ENCODE measurements around the gene HMGCR.

Gene HMGCR

DNA sequence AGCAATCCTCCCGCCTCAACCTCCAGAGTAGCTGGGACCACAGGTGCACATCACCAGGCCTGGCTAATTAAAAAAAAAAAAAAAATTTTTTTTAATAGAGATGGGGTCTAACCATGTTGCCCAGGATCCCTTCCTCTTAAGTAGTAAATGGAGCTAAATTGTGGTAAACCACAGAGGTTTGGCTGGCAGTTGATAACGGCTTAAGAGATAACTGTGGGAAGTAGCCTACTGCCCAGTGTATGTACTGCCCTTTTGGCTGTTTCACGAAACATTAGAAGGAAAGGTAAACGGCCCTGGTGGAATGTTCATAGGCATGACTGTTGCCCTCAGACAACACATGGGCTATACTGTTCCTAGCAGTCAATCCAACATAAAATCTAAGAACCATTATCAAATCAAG is 44.4 kb downstream of the HMGCR start:
- TF ChIP-seq EZH2 (IDR thresholded peaks at IDR 0.05): no peak
- TF ChIP-seq FOXP2 (optimal IDR thresholded peaks at IDR 0.05; ENCODE audit: control extremely low read depth, extremely low read length, insufficient read depth): no peak
- no peak for TF ChIP-seq POLR2AphosphoS5 (IDR thresholded peaks at IDR 0.05; ENCODE audit: borderline replicate concordance, low read depth, low read length)
- Histone ChIP-seq H3K9ac (ENCODE audit: insufficient read length) (no peak overlapping the region), H3K27ac (no peak overlapping the region), H3K9me3 (ENCODE audit: low read depth, low read length) (no peaks in the 10 kb centered on the region), H3K4me3 (no peak overlapping the region), H3K36me3 (ENCODE audit: insufficient read depth, low read length) (peaks cover 27% of the 10 kb centered on the region)
- DNase-seq (ENCODE audit: low read depth, low spot score): no peak

GRCh38 chr5:75384218-75384617 is 47.2 kb downstream of the HMGCR start:
- TF ChIP-seq FOXP2 (optimal IDR thresholded peaks at IDR 0.05; ENCODE audit: control extremely low read depth, extremely low read length, insufficient read depth): no peak
- TF ChIP-seq POLR2AphosphoS5 (IDR thresholded peaks at IDR 0.05; ENCODE audit: borderline replicate concordance, low read depth, low read length): no peak
- TF ChIP-seq EZH2 (IDR thresholded peaks at IDR 0.05): no peak
- H3K27ac ChIP-seq: no peak overlapping the region
- no peak overlapping the region for H3K9ac ChIP-seq (ENCODE audit: insufficient read length)
- peaks cover 23% of the 10 kb centered on the region for H3K36me3 ChIP-seq (ENCODE audit: insufficient read depth, low read length)
- no peak for DNase-seq (ENCODE audit: low read depth, low spot score)
- H3K4me3 ChIP-seq: no peak overlapping the region
- no peaks in the 10 kb centered on the region for H3K9me3 ChIP-seq (ENCODE audit: low read depth, low read length)

GRCh38 chr5:75387806-75388205 is 50.8 kb downstream of the HMGCR start:
- Histone ChIP-seq H3K4me3 (no peak overlapping the region), H3K9ac (ENCODE audit: insufficient read length) (no peak overlapping the region), H3K36me3 (ENCODE audit: insufficient read depth, low read length) (peaks cover 4% of the 10 kb centered on the region), H3K9me3 (ENCODE audit: low read depth, low read length) (no peaks in the 10 kb centered on the region), H3K27ac (no peak overlapping the region)
- no peak for DNase-seq (ENCODE audit: low read depth, low spot score)
- TF ChIP-seq POLR2AphosphoS5 (IDR thresholded peaks at IDR 0.05; ENCODE audit: borderline replicate concordance, low read depth, low read length) (no peak), FOXP2 (optimal IDR thresholded peaks at IDR 0.05; ENCODE audit: control extremely low read depth, extremely low read length, insufficient read depth) (no peak), EZH2 (IDR thresholded peaks at IDR 0.05) (no peak)

DNA sequence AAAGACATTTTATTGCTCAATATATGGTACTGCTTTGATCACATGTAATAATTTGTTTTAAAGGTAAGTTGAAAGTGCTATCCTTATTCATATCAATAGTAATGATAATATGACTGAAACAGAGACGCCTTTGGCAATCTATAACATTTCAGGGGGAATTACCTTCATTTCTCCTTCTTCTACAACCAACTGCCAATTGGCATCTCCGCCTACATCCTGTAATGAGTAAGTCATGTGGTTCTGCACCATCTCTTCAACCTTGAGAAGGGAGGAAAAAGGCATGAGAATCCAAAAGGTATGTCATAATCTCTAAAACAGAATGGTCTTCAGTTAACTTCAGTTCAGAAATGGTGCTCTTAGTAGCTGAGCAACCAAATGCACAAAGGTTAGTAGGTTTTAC is 52.4 kb downstream of the HMGCR start:
- DNase-seq (ENCODE audit: low read depth, low spot score): no peak
- no peak for TF ChIP-seq FOXP2 (optimal IDR thresholded peaks at IDR 0.05; ENCODE audit: control extremely low read depth, extremely low read length, insufficient read depth)
- TF ChIP-seq EZH2 (IDR thresholded peaks at IDR 0.05): no peak
- TF ChIP-seq POLR2AphosphoS5 (IDR thresholded peaks at IDR 0.05; ENCODE audit: borderline replicate concordance, low read depth, low read length): no peak

GRCh38 chr5:75395277-75395676 is 58.3 kb downstream of the HMGCR start:
- no peaks in the 10 kb centered on the region for H3K36me3 ChIP-seq (ENCODE audit: insufficient read depth, low read length)
- H3K27ac ChIP-seq: no peak overlapping the region
- no peak overlapping the region for H3K4me3 ChIP-seq
- TF ChIP-seq EZH2 (IDR thresholded peaks at IDR 0.05) (no peak), POLR2AphosphoS5 (IDR thresholded peaks at IDR 0.05; ENCODE audit: borderline replicate concordance, low read depth, low read length) (no peak), FOXP2 (optimal IDR thresholded peaks at IDR 0.05; ENCODE audit: control extremely low read depth, extremely low read length, insufficient read depth) (no peak)
- H3K9me3 ChIP-seq (ENCODE audit: low read depth, low read length): no peaks in the 10 kb centered on the region
- no peak for DNase-seq (ENCODE audit: low read depth, low spot score)
- H3K9ac ChIP-seq (ENCODE audit: insufficient read length): no peak overlapping the region

More for the DNA sequence above, 52.4 kb downstream of the HMGCR start:
- Histone ChIP-seq H3K36me3 (ENCODE audit: insufficient read depth, low read length) (no peaks in the 10 kb centered on the region; the same call in none of the 2 replicates), H3K27ac (no peak overlapping the region), H3K9ac (ENCODE audit: insufficient read length) (no peak overlapping the region), H3K4me3 (no peak overlapping the region), H3K9me3 (ENCODE audit: low read depth, low read length) (no peaks in the 10 kb centered on the region)

DNA sequence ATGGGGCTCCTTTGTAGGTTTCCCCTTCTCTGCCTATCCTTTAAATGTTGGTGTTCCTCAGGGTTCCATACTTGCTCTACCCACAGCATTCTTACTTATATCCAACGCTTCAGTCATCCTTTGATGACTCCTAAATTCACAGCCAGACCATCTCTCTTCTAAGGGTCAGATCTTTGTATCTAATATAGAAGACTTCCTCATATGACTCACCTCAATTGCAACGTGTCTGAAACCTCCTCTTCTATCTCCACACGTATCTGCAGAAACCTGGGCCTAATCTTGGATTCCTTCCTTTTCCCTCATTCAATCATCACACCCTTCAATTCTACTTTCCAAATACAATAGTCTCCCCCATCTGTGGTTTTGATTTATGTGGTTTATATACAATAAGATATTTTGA is 68.3 kb downstream of the HMGCR start:
- no peak for TF ChIP-seq EZH2 (IDR thresholded peaks at IDR 0.05)
- Histone ChIP-seq H3K4me3 (no peak overlapping the region), H3K9ac (ENCODE audit: insufficient read length) (no peak overlapping the region), H3K27ac (no peak overlapping the region), H3K9me3 (ENCODE audit: low read depth, low read length) (no peaks in the 10 kb centered on the region), H3K36me3 (ENCODE audit: insufficient read depth, low read length) (0 out of 2 replicates have a peak, but pooled peaks cover 3% of the 10 kb centered on the region)
- DNase-seq (ENCODE audit: low read depth, low spot score): no peak
